Measurements from ENCODE around the gene SLC16A11.
A peak's percentile ranks its signal among the peaks of the same experiment; 100 is the strongest.
"Not testable (repeated sequence)": the region's sequence is repeated elsewhere in the genome, so short reads cannot be mapped to it uniquely, and the experiment has no call there.

SLC16A11 gene

GRCh38 chr17:7004398-7005253, 39.3 kb downstream of the SLC16A11 start:
- DNase-seq = peak; percentile 86

- no peak for DNase-seq
These were observed 40.1 kb downstream of the SLC16A11 start for GRCh38 chr17:7003745-7004144.

GRCh38 chr17:7002288-7003047, 41.4 kb downstream of the SLC16A11 start:
- no peak for DNase-seq

GRCh38 chr17:7001318-7001961, 42.5 kb downstream of the SLC16A11 start:
- peak; percentile 13 for DNase-seq

DNA sequence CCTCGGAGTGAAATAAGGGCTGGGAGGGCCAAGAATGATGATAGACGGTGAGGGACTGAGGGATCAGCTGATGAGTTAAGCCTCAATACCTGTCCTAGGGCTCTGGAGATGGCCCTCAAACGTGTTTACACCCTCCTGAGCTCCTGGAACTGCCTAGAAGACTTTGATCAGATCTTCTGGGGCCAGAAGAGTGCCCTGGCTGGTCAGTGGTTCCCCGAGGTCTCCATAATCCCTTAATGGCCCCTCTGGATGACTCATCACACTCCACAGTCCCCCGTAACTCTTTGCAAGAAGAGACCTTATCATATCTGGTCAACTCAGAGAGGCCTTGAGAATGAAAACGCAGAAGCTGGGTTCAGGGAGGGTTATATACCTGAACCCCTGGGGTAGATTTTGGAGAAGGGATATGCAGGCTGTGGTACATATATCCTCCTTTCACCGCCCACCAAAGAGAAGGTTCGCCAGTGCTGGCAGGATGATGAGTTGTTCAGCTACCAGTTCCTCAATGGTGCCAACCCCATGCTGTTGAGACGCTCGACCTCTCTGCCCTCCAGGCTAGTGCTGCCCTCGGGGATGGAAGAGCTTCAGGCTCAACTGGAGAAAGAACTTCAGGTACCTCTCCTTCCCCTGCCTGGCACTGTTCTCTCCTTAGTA, 44.9 kb downstream of the SLC16A11 start:
- DNase-seq = no peak

DNA sequence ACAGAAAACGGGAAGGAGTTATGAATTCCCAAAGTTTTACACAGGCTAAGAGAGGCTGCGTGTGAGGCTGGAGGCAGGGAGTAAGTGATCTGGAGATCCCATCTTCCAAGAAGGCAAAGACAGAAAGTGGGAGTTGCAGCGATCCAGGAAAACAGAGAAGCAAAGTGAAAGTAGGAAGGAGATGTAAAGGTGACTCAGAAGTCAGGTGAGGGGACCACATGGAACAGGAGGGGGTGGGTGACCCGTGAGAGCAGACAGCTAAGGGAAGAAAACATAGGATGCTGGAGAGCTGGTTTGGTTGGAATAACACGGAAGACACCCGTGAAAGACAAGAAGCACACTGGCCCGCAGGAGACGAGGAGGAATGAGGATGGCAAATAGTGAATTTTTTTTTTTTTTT, 46.7 kb downstream of the SLC16A11 start:
- DNase-seq = no peak

GRCh38 chr17:6996256-6997011, 47.5 kb downstream of the SLC16A11 start:
- no peak for DNase-seq

DNA sequence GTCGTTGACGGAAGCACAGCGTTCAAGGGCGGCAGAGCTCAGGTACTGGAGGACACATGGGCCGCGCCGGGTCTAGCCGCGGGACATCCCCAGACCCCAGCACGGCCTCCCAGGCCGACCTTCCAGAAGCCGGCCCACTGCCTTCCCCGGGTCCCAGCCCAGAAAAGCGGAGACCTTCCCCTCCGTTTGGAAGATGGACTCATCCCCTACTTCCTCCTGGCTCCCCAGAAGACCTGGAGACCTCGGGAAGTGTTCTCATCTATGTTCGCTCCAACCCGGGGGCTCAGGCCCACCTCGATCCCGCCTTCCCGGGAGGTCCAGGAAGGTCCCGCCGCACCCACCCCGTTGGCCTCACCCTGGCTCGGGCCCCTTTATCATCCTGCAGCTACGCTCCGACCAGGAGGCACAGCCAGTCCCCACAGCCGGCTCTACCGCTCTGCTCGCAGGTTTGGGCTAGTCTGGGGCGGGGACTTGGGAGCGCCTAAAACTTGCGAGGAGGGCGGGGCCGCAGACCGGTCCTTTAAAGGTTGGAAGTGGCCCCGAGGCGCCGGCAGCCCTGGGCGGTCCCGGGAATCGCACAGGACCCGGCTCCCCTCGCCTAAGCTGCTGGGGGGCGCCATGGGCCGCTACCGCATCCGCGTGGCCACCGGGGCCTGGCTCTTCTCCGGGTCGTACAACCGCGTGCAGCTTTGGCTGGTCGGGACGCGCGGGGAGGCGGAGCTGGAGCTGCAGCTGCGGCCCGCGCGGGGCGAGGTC, 48.2 kb downstream of the SLC16A11 start, which contains the start of gene ALOX12:
ALOX12 (plus strand) TSS at position 550 of the 756 bp plus-strand sequence; CDS start at position 619, 69 bp downstream.
- DNase-seq = no peak

DNA sequence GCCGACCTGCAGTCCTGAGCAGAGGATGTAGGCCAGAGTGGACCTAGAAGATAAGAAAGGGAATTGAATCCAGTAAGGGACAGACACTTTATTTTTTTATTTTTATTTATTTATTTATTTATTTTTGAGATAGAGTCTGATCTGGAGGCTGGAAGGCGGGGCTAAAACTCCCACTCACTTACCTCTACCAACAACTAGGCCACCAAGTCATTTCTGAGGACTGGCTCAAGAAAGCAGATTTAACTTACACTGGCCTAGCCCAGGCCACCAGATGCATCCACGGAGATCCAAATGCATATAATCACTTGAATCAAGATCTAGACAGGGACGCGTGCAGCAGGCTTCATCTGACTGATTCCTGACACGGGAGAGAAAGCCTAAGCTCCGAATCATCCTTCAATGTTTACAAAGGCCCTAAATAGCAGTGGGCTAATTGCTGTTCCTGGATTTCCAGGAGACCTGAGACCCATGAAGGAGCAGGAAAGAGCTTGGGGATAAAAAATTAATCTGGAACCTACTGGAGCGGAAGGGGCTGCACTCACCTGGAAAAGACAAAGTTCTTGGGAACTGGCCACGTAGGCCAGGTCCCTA, 49.1 kb downstream of the SLC16A11 start:
- no peak for DNase-seq

- no peak for DNase-seq
These were observed 49.7 kb downstream of the SLC16A11 start for GRCh38 chr17:6994118-6994598.

DNA sequence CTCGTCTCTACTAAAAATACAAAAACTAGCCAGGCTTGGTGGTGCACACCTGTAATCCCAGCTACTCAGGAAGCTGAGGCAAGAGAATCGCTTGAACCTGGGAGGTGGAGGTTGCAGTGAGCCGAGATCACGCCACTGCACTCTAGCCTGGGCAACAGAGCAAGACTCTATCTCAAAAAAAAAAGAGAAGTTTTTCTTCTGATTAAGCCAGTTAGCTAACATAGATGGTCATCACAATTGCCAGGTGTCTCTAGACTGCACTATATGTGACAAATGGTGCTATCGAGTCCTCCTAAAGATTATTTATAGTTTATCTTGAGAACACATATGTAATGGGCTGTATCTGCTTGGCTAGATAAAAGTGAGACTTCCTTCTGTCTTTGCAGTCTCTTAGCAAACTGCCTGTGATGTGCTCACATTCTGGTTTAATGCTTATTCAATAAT, 50.3 kb downstream of the SLC16A11 start:
- not testable (repeated sequence) for DNase-seq

All from NCI-H1694 (cell line).